GM12878 (cell line): ENCODE results near the gene WBP1L. TPM values are rescaled to one million over a fixed set of nuclear protein-coding genes. Genes with fewer than 3 reads are reported as not detected.

Experiments used
- ATAC-seq: fragments of 200-7000 bp; cut with Tn5 transposase; 3 replicates; pipeline ENCODE4 v1.9.1; 2020; ENCODE audit warnings: mild to moderate bottlenecking, moderate library complexity
- BruUV-seq: library from RNA; stranded (reverse); fragments of 400-500 nt; replicated peaks from 2 replicates; lab custom pipeline; 2021; lab: Mats Ljungman, UMichigan
- CTCF ChIA-PET: fragments of 300-600 bp; sonication (Branson Sonifier 250); formaldehyde crosslinking; extraction: SDS; loops from one replicate; lab custom pipeline; 2021; ENCODE audit warnings: inconsistent platforms; lab: Yijun Ruan, JAX
- POLR2A ChIA-PET: fragments of 350-600 bp; formaldehyde crosslinking; extraction: SDS; loops from one replicate; lab custom pipeline; 2021; ENCODE audit warnings: inconsistent platforms; lab: Charles Lee
- RAD21 ChIA-PET: fragments of 300-600 bp; sonication (Branson Sonifier 250); formaldehyde crosslinking; loops from one replicate; lab custom pipeline; 2023; ENCODE audit warnings: antibody characterized with exemption; ENCODE audit not compliant: unreplicated experiment; lab: Charles Lee
- SMC1A ChIA-PET: fragments of 300-600 bp; sonication (Branson Sonifier 250); formaldehyde crosslinking; loops from one replicate; lab custom pipeline; 2023; ENCODE audit not compliant: unreplicated experiment, uncharacterized antibody; lab: Charles Lee
- DNase-seq: peaks from one replicate; pipeline ENCODE4 v3.0.0-alpha.2; 2011; ENCODE audit warnings: low read depth, low spot score
- FAIRE-seq: peaks from 3 replicates; lab custom pipeline; 2011; peaks lifted over from hg19 to GRCh38; lab: Jason Lieb, UNC
- H2AFZ ChIP-seq: 2 replicates; pipeline ENCODE4 v1.6.0; 2011; ENCODE audit warnings: low read depth, low read length, control low read depth; ENCODE audit not compliant: control insufficient read depth
- H3K27ac ChIP-seq: 2 replicates; pipeline ENCODE4 v1.5.1; 2011; ENCODE audit warnings: control low read depth; ENCODE audit not compliant: control insufficient read depth, insufficient read depth
- H3K27me3 ChIP-seq, 2 experiments: replicated peaks in 1 of 2; 2 replicates each; pipeline versions ENCODE4 v1.6.0 to v1.6.1; 2011; ENCODE audit warnings: low read length in 1 of 2; ENCODE audit not compliant: control insufficient read depth in 2 of 2, insufficient read depth in 2 of 2
- H3K36me3 ChIP-seq, 2 experiments: 2 replicates each; pipeline ENCODE4 v1.5.1; 2011; ENCODE audit warnings: low read length in 1 of 2; ENCODE audit not compliant: control insufficient read depth in 2 of 2, insufficient read depth in 2 of 2
- H3K4me1 ChIP-seq: 2 replicates; pipeline ENCODE4 v1.6.1; 2011; ENCODE audit warnings: mild to moderate bottlenecking, low read length, moderate library complexity, mixed read lengths; ENCODE audit not compliant: control insufficient read depth, insufficient read depth
- H3K4me2 ChIP-seq: 2 replicates; pipeline ENCODE4 v1.6.0; 2011; ENCODE audit warnings: control low read depth; ENCODE audit not compliant: control insufficient read depth, insufficient read depth
- H3K4me3 ChIP-seq: fragments of 200-600 bp; sonication (generic); 2 replicates; pipeline ENCODE4 v1.5.1; 2016
- H3K79me2 ChIP-seq: 2 replicates; pipeline ENCODE4 v1.6.0; 2011; ENCODE audit warnings: low read length; ENCODE audit not compliant: control insufficient read depth, insufficient read depth
- H3K9ac ChIP-seq: 2 replicates; pipeline ENCODE4 v1.8.0; 2011; ENCODE audit warnings: low read length, control low read depth, mixed read lengths; ENCODE audit not compliant: control insufficient read depth, insufficient read depth
- H3K9me3 ChIP-seq: replicated peaks from 3 replicates; pipeline ENCODE4 v1.5.1; 2011; ENCODE audit warnings: mild to moderate bottlenecking, low read length; ENCODE audit not compliant: control insufficient read depth, insufficient read depth
- H4K20me1 ChIP-seq: 2 replicates; pipeline ENCODE4 v1.6.0; 2011; ENCODE audit not compliant: control insufficient read depth, insufficient read depth
- KDM1A ChIP-seq: fragments of 200-600 bp; sonication (generic); IDR thresholded peaks from 2 replicates; pipeline ENCODE4 v1.6.1; 2016; ENCODE audit warnings: borderline replicate concordance
- KLF5 ChIP-seq: fragments of 450-650 bp; IDR thresholded peaks from 2 replicates; pipeline ENCODE4 v1.6.1; 2014; ENCODE audit warnings: mild to moderate bottlenecking; ENCODE audit not compliant: partially characterized antibody
- MEF2B ChIP-seq: fragments of 450-650 bp; IDR thresholded peaks from 2 replicates; pipeline ENCODE4 v1.6.1; 2018; ENCODE audit warnings: mild to moderate bottlenecking, moderate library complexity; ENCODE audit not compliant: partially characterized antibody, poor library complexity, severe bottlenecking
- NRF1 ChIP-seq: conservative IDR thresholded peaks from 2 replicates; pipeline ENCODE4 v1.6.1; 2011; ENCODE audit warnings: mild to moderate bottlenecking, low read depth, low read length, improper control_type of control experiment
- RELA ChIP-seq: fragments of 450-650 bp; IDR thresholded peaks from 2 replicates; pipeline ENCODE4 v1.8.0; 2014; ENCODE audit warnings: borderline replicate concordance; ENCODE audit not compliant: partially characterized antibody
- STAT3 ChIP-seq: IDR thresholded peaks from 2 replicates; pipeline ENCODE4 v1.6.1; 2011; ENCODE audit warnings: low read depth, low read length, improper control_type of control experiment
- YBX1 ChIP-seq: fragments of 450-650 bp; IDR thresholded peaks from 2 replicates; pipeline ENCODE4 v1.6.1; 2016; ENCODE audit warnings: antibody characterized with exemption
- WGBS: methylation state at CpG from one replicate; pipeline ENCODE4 v1.1.6; 2016; ENCODE audit warnings: low lambda C conversion rate; ENCODE audit not compliant: insufficient replicate concordance, insufficient coverage; ENCODE audit errors: missing lambda C conversion rate; 5-methylcytosine and 5-hydroxymethylcytosine counted together
- in situ Hi-C: fragments of 300-500 bp; cut with MboI; formaldehyde crosslinking; loops from 9 replicates; pipeline ENCODE4 v1.14.3; 2018; ENCODE audit warnings: mixed read lengths
- intact Hi-C: fragments of 100-400 bp; cut with micrococcal nuclease; formaldehyde crosslinking; loops from one replicate; pipeline ENCODE4 v1.14.2; 2022; ENCODE audit not compliant: unreplicated experiment
- polyA plus RNA-seq, 11 experiments: library from polyadenylated mRNA; depleted of rRNA in 4 of 11; unstranded in 6 of 11; stranded (reverse) in 5 of 11; fragments of >200 nt; fragmentation: Nextera tagmentation in 4 of 11; fragmentation: Illumina TruSeq in 1 of 11; extraction: Ambion mirVana in 4 of 11; extraction: Trizol in 1 of 11; gene quantifications; 1 replicate in 1 of 11; 2 replicates in 10 of 11; pipeline versions ENCODE4 v1.2.1 to v1.2.3, GENCODE V29; 2011 to 2016; ENCODE audit warnings: inconsistent platforms in 2 of 11, missing spikeins in 2 of 11, low read depth in 1 of 11
- total RNA-seq, 4 experiments: library from RNA; depleted of rRNA in 3 of 4; stranded (reverse); fragments of >200 nt in 3 of 4; fragmentation: Illumina TruSeq in 1 of 4; extraction: Trizol in 1 of 4; gene quantifications; 2 replicates each; pipeline versions ENCODE4 v1.2.1 to v1.2.3, GENCODE V29; 2013 to 2021
- TF ChIP-seq, protein P1 (sequence below): fragments of 150-350 bp; IDR thresholded peaks from 2 replicates; pipeline ENCODE4 v1.6.1; 2016; ENCODE audit warnings: low read depth, low read length

Gene WBP1L
- total and polyA plus RNA-seq, 10 of the 15 experiments (the other 5 are each of a cell fraction or from before 2014, with no cell fraction given) = 3.7 to 18.8 (median 12.3) TPM

DNA sequence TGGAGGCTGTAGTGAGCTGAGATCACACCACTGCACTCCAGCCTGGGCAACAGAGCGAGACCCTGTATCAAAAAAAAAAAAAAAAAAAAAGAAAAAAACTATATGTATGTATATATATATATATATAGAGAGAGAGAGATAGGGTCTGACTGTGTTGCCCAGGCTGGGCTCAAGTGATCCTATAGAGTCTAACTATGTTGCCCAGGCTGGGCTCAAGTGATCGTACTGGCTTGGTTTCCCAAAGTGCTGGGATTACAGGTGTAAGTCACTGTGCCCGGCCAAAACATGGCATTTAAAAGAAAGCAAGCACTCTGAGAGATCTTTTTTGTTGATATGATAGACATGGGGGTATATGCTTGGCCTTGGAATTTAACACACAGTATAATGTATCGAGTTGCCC lies 73.4 kb downstream of the WBP1L start:
- in situ Hi-C loops = no loop called here
- Histone ChIP-seq H3K9me3 (no peaks in the 10 kb centered on the region), H3K36me3 (peaks cover 3 to 17% of the 10 kb centered on the region in 2 experiments; a peak in 3 of 4 replicates), H3K4me3 (no peak overlapping the region), H3K27me3 (no peaks in the 10 kb centered on the region), H3K9ac (no peak overlapping the region), H3K4me1 (peaks cover under 1% of the 10 kb centered on the region), H3K4me2 (no peak overlapping the region), H3K79me2 (no peaks in the 10 kb centered on the region), H3K27ac (no peak overlapping the region), H4K20me1 (no peaks in the 10 kb centered on the region), H2AFZ (no peak overlapping the region)
- 96% methylated on average over 3 of the region's 4 CpGs for WGBS
- ChIA-PET CTCF (interaction anchor here (0.6 to 0.7 kb wide), 2 partner anchors 18 to 79 kb away, joined by 3 read pairs; no protein-coding TSS in a partner anchor), SMC1A (interaction anchor here (0.7 to 1.6 kb wide), 2 partner anchors 8 to 63 kb away, joined by 3 to 5 read pairs; no protein-coding TSS in a partner anchor), POLR2A (interaction anchor here (0.6 kb wide), 2 partner anchors 69 to 112 kb away, joined by 5 to 6 read pairs; no protein-coding TSS in a partner anchor), RAD21 (no interaction called here)
- no peak for TF ChIP-seq KDM1A
- no peak for TF ChIP-seq KLF5
- TF ChIP-seq RELA = no peak
- TF ChIP-seq, protein P1, sequence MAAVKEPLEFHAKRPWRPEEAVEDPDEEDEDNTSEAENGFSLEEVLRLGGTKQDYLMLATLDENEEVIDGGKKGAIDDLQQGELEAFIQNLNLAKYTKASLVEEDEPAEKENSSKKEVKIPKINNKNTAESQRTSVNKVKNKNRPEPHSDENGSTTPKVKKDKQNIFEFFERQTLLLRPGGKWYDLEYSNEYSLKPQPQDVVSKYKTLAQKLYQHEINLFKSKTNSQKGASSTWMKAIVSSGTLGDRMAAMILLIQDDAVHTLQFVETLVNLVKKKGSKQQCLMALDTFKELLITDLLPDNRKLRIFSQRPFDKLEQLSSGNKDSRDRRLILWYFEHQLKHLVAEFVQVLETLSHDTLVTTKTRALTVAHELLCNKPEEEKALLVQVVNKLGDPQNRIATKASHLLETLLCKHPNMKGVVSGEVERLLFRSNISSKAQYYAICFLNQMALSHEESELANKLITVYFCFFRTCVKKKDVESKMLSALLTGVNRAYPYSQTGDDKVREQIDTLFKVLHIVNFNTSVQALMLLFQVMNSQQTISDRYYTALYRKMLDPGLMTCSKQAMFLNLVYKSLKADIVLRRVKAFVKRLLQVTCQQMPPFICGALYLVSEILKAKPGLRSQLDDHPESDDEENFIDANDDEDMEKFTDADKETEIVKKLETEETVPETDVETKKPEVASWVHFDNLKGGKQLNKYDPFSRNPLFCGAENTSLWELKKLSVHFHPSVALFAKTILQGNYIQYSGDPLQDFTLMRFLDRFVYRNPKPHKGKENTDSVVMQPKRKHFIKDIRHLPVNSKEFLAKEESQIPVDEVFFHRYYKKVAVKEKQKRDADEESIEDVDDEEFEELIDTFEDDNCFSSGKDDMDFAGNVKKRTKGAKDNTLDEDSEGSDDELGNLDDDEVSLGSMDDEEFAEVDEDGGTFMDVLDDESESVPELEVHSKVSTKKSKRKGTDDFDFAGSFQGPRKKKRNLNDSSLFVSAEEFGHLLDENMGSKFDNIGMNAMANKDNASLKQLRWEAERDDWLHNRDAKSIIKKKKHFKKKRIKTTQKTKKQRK = no peak
- TF ChIP-seq YBX1 = no peak
- no peak for TF ChIP-seq STAT3
- no peak for TF ChIP-seq NRF1
- no peak for TF ChIP-seq MEF2B
- intact Hi-C loops = no loop called here
- no TSS peak for BruUV-seq
- no peak for ATAC-seq
- FAIRE-seq = no peak
- no peak for DNase-seq
